ENCODE results near the gene PAM. TPM values are rescaled to one million over a fixed set of nuclear protein-coding genes. Genes with fewer than 3 reads are reported as not detected.

Gene PAM
- total and polyA plus RNA-seq, 4 donors: 8.2 to 27.5 (median 13.7) TPM

- 91% methylated on average over 5 of the region's 5 CpGs for WGBS
- H3K4me1 ChIP-seq (ENCODE audit: control insufficient read depth in 4 of 4, insufficient read depth in 4 of 4, low read length in 3 of 4): no peaks in the 10 kb centered on the region
- H3K9ac ChIP-seq (ENCODE audit: low read depth in 1 of 2, low read length in 2 of 2): no peak overlapping the region
- no peak overlapping the region for H3K4me3 ChIP-seq (ENCODE audit: low read depth in 1 of 3, low read length in 3 of 3)
- no peaks in the 10 kb centered on the region for H3K9me3 ChIP-seq (ENCODE audit: control insufficient read depth in 4 of 4, low read length in 3 of 4)
- H3K27me3 ChIP-seq (ENCODE audit: control insufficient read depth in 4 of 4, insufficient read depth in 4 of 4, low read length in 3 of 4): no peaks in the 10 kb centered on the region
- no peak for TF ChIP-seq FOXA2 (IDR thresholded peaks at IDR 0.05)
- TF ChIP-seq SP1 (IDR thresholded peaks at IDR 0.05): no peak
- no peak for TF ChIP-seq ZBTB33 (IDR thresholded peaks at IDR 0.05)
- TF ChIP-seq, protein P1, sequence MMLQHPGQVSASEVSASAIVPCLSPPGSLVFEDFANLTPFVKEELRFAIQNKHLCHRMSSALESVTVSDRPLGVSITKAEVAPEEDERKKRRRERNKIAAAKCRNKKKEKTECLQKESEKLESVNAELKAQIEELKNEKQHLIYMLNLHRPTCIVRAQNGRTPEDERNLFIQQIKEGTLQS (IDR thresholded peaks at IDR 0.05): no peak
- TF ChIP-seq FOXA1 (IDR thresholded peaks at IDR 0.05): no peak
- TF ChIP-seq HNF4G (IDR thresholded peaks at IDR 0.05): no peak
- TF ChIP-seq GABPA (IDR thresholded peaks at IDR 0.05 in 1 of 2, conservative IDR thresholded peaks at IDR 0.05 in 1 of 2): no peak
- TF ChIP-seq YY1 (IDR thresholded peaks at IDR 0.05): no peak
- no peak for DNase-seq (ENCODE audit: low spot score)
- no peaks in the 10 kb centered on the region for H3K36me3 ChIP-seq (ENCODE audit: control insufficient read depth in 4 of 4, insufficient read depth in 3 of 4, low read depth in 1 of 4, low read length in 3 of 4)
- H3K27ac ChIP-seq (ENCODE audit: low read depth in 1 of 2, low read length in 2 of 2): no peak overlapping the region
Observed at GRCh38 chr5:102818934-102819333, 63.8 kb downstream of the PAM start.

GRCh38 chr5:102819634-102820033 is 64.5 kb downstream of the PAM start:
- no peak for DNase-seq (ENCODE audit: low spot score)
- H3K36me3 ChIP-seq (ENCODE audit: control insufficient read depth in 4 of 4, insufficient read depth in 3 of 4, low read depth in 1 of 4, low read length in 3 of 4): no peaks in the 10 kb centered on the region
- WGBS: 83% methylated on average over 5 of the region's 5 CpGs
- H3K27ac ChIP-seq (ENCODE audit: low read depth in 1 of 2, low read length in 2 of 2): no peak overlapping the region
- no peaks in the 10 kb centered on the region for H3K9me3 ChIP-seq (ENCODE audit: control insufficient read depth in 4 of 4, low read length in 3 of 4)
- H3K4me1 ChIP-seq (ENCODE audit: control insufficient read depth in 4 of 4, insufficient read depth in 4 of 4, low read length in 3 of 4): no peaks in the 10 kb centered on the region
- H3K9ac ChIP-seq (ENCODE audit: low read depth in 1 of 2, low read length in 2 of 2): no peak overlapping the region
- TF ChIP-seq TAF1 (conservative IDR thresholded peaks at IDR 0.05) (no peak), FOXA2 (IDR thresholded peaks at IDR 0.05) (no peak), CTCF (IDR thresholded peaks at IDR 0.05; ENCODE audit: low read depth, low read length, missing input control) (no peak), EGR1 (IDR thresholded peaks at IDR 0.05; ENCODE audit: low read depth in 2 of 2) (no peak), HNF4G (IDR thresholded peaks at IDR 0.05) (no peak), NR2F2 (IDR thresholded peaks at IDR 0.05) (no peak)
- TF ChIP-seq, protein P2, sequence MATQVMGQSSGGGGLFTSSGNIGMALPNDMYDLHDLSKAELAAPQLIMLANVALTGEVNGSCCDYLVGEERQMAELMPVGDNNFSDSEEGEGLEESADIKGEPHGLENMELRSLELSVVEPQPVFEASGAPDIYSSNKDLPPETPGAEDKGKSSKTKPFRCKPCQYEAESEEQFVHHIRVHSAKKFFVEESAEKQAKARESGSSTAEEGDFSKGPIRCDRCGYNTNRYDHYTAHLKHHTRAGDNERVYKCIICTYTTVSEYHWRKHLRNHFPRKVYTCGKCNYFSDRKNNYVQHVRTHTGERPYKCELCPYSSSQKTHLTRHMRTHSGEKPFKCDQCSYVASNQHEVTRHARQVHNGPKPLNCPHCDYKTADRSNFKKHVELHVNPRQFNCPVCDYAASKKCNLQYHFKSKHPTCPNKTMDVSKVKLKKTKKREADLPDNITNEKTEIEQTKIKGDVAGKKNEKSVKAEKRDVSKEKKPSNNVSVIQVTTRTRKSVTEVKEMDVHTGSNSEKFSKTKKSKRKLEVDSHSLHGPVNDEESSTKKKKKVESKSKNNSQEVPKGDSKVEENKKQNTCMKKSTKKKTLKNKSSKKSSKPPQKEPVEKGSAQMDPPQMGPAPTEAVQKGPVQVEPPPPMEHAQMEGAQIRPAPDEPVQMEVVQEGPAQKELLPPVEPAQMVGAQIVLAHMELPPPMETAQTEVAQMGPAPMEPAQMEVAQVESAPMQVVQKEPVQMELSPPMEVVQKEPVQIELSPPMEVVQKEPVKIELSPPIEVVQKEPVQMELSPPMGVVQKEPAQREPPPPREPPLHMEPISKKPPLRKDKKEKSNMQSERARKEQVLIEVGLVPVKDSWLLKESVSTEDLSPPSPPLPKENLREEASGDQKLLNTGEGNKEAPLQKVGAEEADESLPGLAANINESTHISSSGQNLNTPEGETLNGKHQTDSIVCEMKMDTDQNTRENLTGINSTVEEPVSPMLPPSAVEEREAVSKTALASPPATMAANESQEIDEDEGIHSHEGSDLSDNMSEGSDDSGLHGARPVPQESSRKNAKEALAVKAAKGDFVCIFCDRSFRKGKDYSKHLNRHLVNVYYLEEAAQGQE (IDR thresholded peaks at IDR 0.05): no peak
- no peak overlapping the region for H3K4me3 ChIP-seq (ENCODE audit: low read depth in 1 of 3, low read length in 3 of 3)
- no peaks in the 10 kb centered on the region for H3K27me3 ChIP-seq (ENCODE audit: control insufficient read depth in 4 of 4, insufficient read depth in 4 of 4, low read length in 3 of 4)
